GM12878 (cell line): ENCODE results near the gene NANOS2. TPM values are rescaled to one million over a fixed set of nuclear protein-coding genes. Genes with fewer than 3 reads are reported as not detected.

Experiments used
- ATAC-seq: fragments of 200-7000 bp; cut with Tn5 transposase; 3 replicates; pipeline ENCODE4 v1.9.1; 2020; ENCODE audit warnings: mild to moderate bottlenecking, moderate library complexity
- BruUV-seq: library from RNA; stranded (reverse); fragments of 400-500 nt; replicated peaks from 2 replicates; lab custom pipeline; 2021; lab: Mats Ljungman, UMichigan
- CTCF ChIA-PET: fragments of 300-600 bp; sonication (Branson Sonifier 250); formaldehyde crosslinking; extraction: SDS; loops from one replicate; lab custom pipeline; 2021; ENCODE audit warnings: inconsistent platforms; lab: Yijun Ruan, JAX
- POLR2A ChIA-PET: fragments of 350-600 bp; formaldehyde crosslinking; extraction: SDS; loops from one replicate; lab custom pipeline; 2021; ENCODE audit warnings: inconsistent platforms; lab: Charles Lee
- RAD21 ChIA-PET: fragments of 300-600 bp; sonication (Branson Sonifier 250); formaldehyde crosslinking; loops from one replicate; lab custom pipeline; 2023; ENCODE audit warnings: antibody characterized with exemption; ENCODE audit not compliant: unreplicated experiment; lab: Charles Lee
- SMC1A ChIA-PET: fragments of 300-600 bp; sonication (Branson Sonifier 250); formaldehyde crosslinking; loops from one replicate; lab custom pipeline; 2023; ENCODE audit not compliant: unreplicated experiment, uncharacterized antibody; lab: Charles Lee
- DNase-seq: peaks from one replicate; pipeline ENCODE4 v3.0.0-alpha.2; 2011; ENCODE audit warnings: low read depth, low spot score
- FAIRE-seq: peaks from 3 replicates; lab custom pipeline; 2011; peaks lifted over from hg19 to GRCh38; lab: Jason Lieb, UNC
- H2AFZ ChIP-seq: 2 replicates; pipeline ENCODE4 v1.6.0; 2011; ENCODE audit warnings: low read depth, low read length, control low read depth; ENCODE audit not compliant: control insufficient read depth
- H3K27ac ChIP-seq: 2 replicates; pipeline ENCODE4 v1.5.1; 2011; ENCODE audit warnings: control low read depth; ENCODE audit not compliant: control insufficient read depth, insufficient read depth
- H3K27me3 ChIP-seq, 2 experiments: replicated peaks in 1 of 2; 2 replicates each; pipeline versions ENCODE4 v1.6.0 to v1.6.1; 2011; ENCODE audit warnings: low read length in 1 of 2; ENCODE audit not compliant: control insufficient read depth in 2 of 2, insufficient read depth in 2 of 2
- H3K36me3 ChIP-seq, 2 experiments: 2 replicates each; pipeline ENCODE4 v1.5.1; 2011; ENCODE audit warnings: low read length in 1 of 2; ENCODE audit not compliant: control insufficient read depth in 2 of 2, insufficient read depth in 2 of 2
- H3K4me1 ChIP-seq: 2 replicates; pipeline ENCODE4 v1.6.1; 2011; ENCODE audit warnings: mild to moderate bottlenecking, low read length, moderate library complexity, mixed read lengths; ENCODE audit not compliant: control insufficient read depth, insufficient read depth
- H3K4me2 ChIP-seq: 2 replicates; pipeline ENCODE4 v1.6.0; 2011; ENCODE audit warnings: control low read depth; ENCODE audit not compliant: control insufficient read depth, insufficient read depth
- H3K4me3 ChIP-seq: fragments of 200-600 bp; sonication (generic); 2 replicates; pipeline ENCODE4 v1.5.1; 2016
- H3K79me2 ChIP-seq: 2 replicates; pipeline ENCODE4 v1.6.0; 2011; ENCODE audit warnings: low read length; ENCODE audit not compliant: control insufficient read depth, insufficient read depth
- H3K9ac ChIP-seq: 2 replicates; pipeline ENCODE4 v1.8.0; 2011; ENCODE audit warnings: low read length, control low read depth, mixed read lengths; ENCODE audit not compliant: control insufficient read depth, insufficient read depth
- H3K9me3 ChIP-seq: replicated peaks from 3 replicates; pipeline ENCODE4 v1.5.1; 2011; ENCODE audit warnings: mild to moderate bottlenecking, low read length; ENCODE audit not compliant: control insufficient read depth, insufficient read depth
- H4K20me1 ChIP-seq: 2 replicates; pipeline ENCODE4 v1.6.0; 2011; ENCODE audit not compliant: control insufficient read depth, insufficient read depth
- BMI1 ChIP-seq: fragments of 450-650 bp; IDR thresholded peaks from 2 replicates; pipeline ENCODE4 v1.6.1; 2016; ENCODE audit warnings: mild to moderate bottlenecking, moderate library complexity, borderline replicate concordance
- EGR1 ChIP-seq, 2 experiments: IDR thresholded peaks; 1 replicate in 1 of 2; 2 replicates in 1 of 2; pipeline ENCODE4 v1.6.1; 2011 to 2012; ENCODE audit warnings: low read depth in 2 of 2, low read length in 2 of 2, borderline replicate concordance in 1 of 2, mild to moderate bottlenecking in 1 of 2, moderate library complexity in 1 of 2
- JUNB ChIP-seq: IDR thresholded peaks from 2 replicates; pipeline ENCODE4 v1.6.1; 2016; ENCODE audit warnings: antibody characterized with exemption, mild to moderate bottlenecking
- LARP7 ChIP-seq: fragments of 450-650 bp; IDR thresholded peaks from 2 replicates; pipeline ENCODE4 v1.6.1; 2017; ENCODE audit warnings: mild to moderate bottlenecking
- PRDM15 ChIP-seq: fragments of 450-650 bp; formaldehyde crosslinking; IDR thresholded peaks from 2 replicates; pipeline ENCODE4 v1.4.0; 2020; ENCODE audit warnings: mild to moderate bottlenecking, moderate library complexity
- RB1 ChIP-seq: fragments of 450-650 bp; formaldehyde crosslinking; IDR thresholded peaks from 2 replicates; pipeline ENCODE4 v1.6.1; 2017; ENCODE audit warnings: mild to moderate bottlenecking, borderline replicate concordance
- RBBP5 ChIP-seq: fragments of 200-600 bp; sonication (generic); conservative IDR thresholded peaks from 2 replicates; pipeline ENCODE4 v1.6.1; 2016
- RUNX3 ChIP-seq: IDR thresholded peaks from 2 replicates; pipeline ENCODE4 v1.6.1; 2012; ENCODE audit warnings: low read length, inconsistent platforms
- TCF3 ChIP-seq: IDR thresholded peaks from 2 replicates; pipeline ENCODE4 v1.6.1; 2012; ENCODE audit warnings: low read depth, mild to moderate bottlenecking, low read length, borderline replicate concordance; ENCODE audit not compliant: insufficient read depth
- ZBTB40 ChIP-seq: fragments of 450-650 bp; IDR thresholded peaks from 2 replicates; pipeline ENCODE4 v1.6.1; 2016; ENCODE audit warnings: mild to moderate bottlenecking, moderate library complexity, borderline replicate concordance
- WGBS: methylation state at CpG from one replicate; pipeline ENCODE4 v1.1.6; 2016; ENCODE audit warnings: low lambda C conversion rate; ENCODE audit not compliant: insufficient replicate concordance, insufficient coverage; ENCODE audit errors: missing lambda C conversion rate; 5-methylcytosine and 5-hydroxymethylcytosine counted together
- in situ Hi-C: fragments of 300-500 bp; cut with MboI; formaldehyde crosslinking; loops from 9 replicates; pipeline ENCODE4 v1.14.3; 2018; ENCODE audit warnings: mixed read lengths
- intact Hi-C: fragments of 100-400 bp; cut with micrococcal nuclease; formaldehyde crosslinking; loops from one replicate; pipeline ENCODE4 v1.14.2; 2022; ENCODE audit not compliant: unreplicated experiment
- polyA plus RNA-seq, 11 experiments: library from polyadenylated mRNA; depleted of rRNA in 4 of 11; unstranded in 6 of 11; stranded (reverse) in 5 of 11; fragments of >200 nt; fragmentation: Nextera tagmentation in 4 of 11; fragmentation: Illumina TruSeq in 1 of 11; extraction: Ambion mirVana in 4 of 11; extraction: Trizol in 1 of 11; gene quantifications; 1 replicate in 1 of 11; 2 replicates in 10 of 11; pipeline versions ENCODE4 v1.2.1 to v1.2.3, GENCODE V29; 2011 to 2016; ENCODE audit warnings: inconsistent platforms in 2 of 11, missing spikeins in 2 of 11, low read depth in 1 of 11
- total RNA-seq, 4 experiments: library from RNA; depleted of rRNA in 3 of 4; stranded (reverse); fragments of >200 nt in 3 of 4; fragmentation: Illumina TruSeq in 1 of 4; extraction: Trizol in 1 of 4; gene quantifications; 2 replicates each; pipeline versions ENCODE4 v1.2.1 to v1.2.3, GENCODE V29; 2013 to 2021

NANOS2 gene
- total and polyA plus RNA-seq, 10 of the 15 experiments (the other 5 are each of a cell fraction or from before 2014, with no cell fraction given): not detected

- TF ChIP-seq ZBTB40 (no peak), RBBP5 (no peak), BMI1 (no peak), EGR1 (IDR thresholded peaks at IDR 0.05; ENCODE audit: borderline replicate concordance in 1 of 2, low read depth in 2 of 2, low read length in 2 of 2) (no peak), PRDM15 (CRISPR knock-in tag) (no peak), JUNB (no peak), TCF3 (no peak), RB1 (no peak), RUNX3 (no peak), LARP7 (no peak)
- Histone ChIP-seq H3K27ac (no peak overlapping the region), H3K9me3 (no peaks in the 10 kb centered on the region), H3K4me3 (no peak overlapping the region), H3K27me3 (no peaks in the 10 kb centered on the region), H4K20me1 (no peaks in the 10 kb centered on the region), H3K4me2 (no peak overlapping the region), H2AFZ (no peak overlapping the region), H3K79me2 (no peaks in the 10 kb centered on the region), H3K4me1 (no peaks in the 10 kb centered on the region; the same call in 1 of the 2 replicates), H3K9ac (no peak overlapping the region), H3K36me3 (no peaks in the 10 kb centered on the region)
- no TSS peak for BruUV-seq
- ChIA-PET POLR2A (no interaction called here), RAD21 (no interaction called here), SMC1A (interaction anchor here (0.6 kb wide), 1 partner anchor 874 kb away, joined by 3 read pairs; no protein-coding TSS in a partner anchor), CTCF (no interaction called here)
- WGBS: 27% methylated on average over 6 of the region's 6 CpGs
- in situ Hi-C loops: no loop called here
- FAIRE-seq: no peak
- ATAC-seq: no peak
- DNase-seq: no peak
- intact Hi-C loops: no loop called here
Observed at GRCh38 chr19:45924891-45925447, 10.4 kb upstream of the NANOS2 start.
